OCI-M2 (cell line): ENCODE results near the gene PAQR5.
"Not testable (repeated sequence)": the region's sequence is repeated elsewhere in the genome, so short reads cannot be mapped to it uniquely, and the experiment has no call there.

Experiments used
- DNase-seq: peaks from one replicate; lab custom pipeline; 2025; ENCODE audit not compliant: unreplicated experiment; lab: John Stamatoyannopoulos, UW

PAQR5 gene

GRCh38 chr15:69415381-69415780 is 116.7 kb downstream of the PAQR5 start:
- DNase-seq, result no peak

GRCh38 chr15:69417581-69417980 is 118.9 kb downstream of the PAQR5 start:
- DNase-seq, result no peak

DNA sequence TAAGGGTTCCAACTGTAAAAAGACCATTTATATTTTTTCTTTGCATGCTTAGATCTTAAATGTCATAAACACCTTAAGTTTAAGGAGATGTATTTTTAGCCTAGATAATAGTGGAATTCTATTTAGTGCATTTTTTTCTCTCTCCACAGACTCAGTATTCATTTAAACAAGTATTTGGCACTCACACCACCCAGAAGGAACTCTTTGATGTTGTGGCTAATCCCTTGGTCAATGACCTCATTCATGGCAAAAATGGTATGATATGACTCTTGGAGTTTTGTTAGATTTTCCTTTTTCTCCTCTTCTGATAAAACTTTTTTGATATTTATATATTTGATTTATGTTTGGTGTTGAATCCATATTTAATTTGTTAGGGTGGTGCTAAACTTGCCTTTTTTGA is 122.8 kb downstream of the PAQR5 start:
- no peak for DNase-seq

GRCh38 chr15:69422336-69422895 is 123.7 kb downstream of the PAQR5 start:
- DNase-seq, result no peak

DNA sequence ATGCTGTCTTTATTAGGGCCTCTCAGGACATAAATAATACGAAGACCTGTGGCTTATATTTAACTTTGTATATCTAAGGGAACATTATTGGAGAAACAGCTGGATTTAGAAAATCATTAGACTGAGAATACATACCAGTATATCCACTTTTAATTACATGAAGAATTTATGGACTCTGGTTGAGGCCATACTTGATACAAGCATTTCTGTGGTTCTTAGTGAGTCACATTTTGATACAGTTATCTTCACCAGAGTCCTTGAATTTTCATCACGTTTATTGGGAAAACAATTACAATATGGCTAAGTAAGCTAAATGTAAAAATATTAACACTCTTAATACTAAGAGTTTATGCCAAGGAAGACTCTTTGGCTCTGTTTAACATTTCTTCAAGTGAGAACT is 125.3 kb downstream of the PAQR5 start:
- DNase-seq, result no peak

DNA sequence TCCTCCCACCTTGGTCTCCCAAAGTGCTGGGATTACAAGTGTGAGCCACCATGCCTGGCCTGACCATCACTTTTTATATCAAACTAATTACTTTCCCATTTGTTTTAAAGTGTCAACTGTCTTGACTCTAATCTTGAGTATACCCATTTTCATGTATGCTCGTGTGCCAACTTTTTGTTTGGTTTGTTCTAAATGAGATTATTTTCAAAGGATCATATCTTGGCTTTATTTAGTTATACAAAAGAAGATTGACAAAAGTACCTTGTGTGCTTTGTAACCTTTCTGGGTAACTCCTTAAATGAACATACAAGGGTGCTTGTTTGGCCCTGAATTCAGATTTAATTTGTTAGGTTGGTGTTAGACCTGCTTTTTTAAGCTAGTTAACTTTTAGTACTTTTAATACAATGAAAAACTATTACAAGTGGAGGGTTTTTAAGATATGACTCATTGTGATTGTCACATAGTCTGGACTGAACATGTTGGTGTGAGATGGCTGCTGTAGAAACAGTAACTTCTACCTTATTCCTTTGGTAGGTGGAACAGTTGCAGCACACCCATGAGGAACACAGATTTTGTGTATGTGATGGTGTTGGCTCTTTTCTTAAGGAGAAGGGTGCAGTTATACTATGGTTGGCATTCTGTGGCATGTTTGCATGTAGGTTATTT is 126.2 kb downstream of the PAQR5 start:
- DNase-seq, result no peak

- DNase-seq, result no peak
Measured at GRCh38 chr15:69433831-69434230, 135.1 kb downstream of the PAQR5 start.

DNA sequence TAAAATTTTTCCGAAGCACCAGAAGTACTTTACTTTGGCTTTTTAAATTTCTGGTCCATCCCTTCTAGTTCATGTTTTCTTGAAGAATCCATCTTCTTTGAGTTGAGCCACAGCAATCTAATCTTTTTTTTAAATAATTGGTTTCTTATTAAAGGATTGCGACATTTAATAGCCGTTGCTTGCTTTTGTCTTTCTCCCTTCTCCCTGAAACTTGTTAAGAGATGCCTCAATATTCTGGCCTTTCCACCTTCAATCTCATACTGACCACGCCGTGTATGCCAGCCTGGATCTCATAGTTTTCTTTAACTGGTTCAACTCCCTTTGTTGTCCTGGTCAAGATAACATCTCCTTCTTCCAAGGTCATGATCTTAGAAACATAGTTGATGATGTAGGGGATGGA is 135.5 kb downstream of the PAQR5 start:
- DNase-seq, result no peak

DNA sequence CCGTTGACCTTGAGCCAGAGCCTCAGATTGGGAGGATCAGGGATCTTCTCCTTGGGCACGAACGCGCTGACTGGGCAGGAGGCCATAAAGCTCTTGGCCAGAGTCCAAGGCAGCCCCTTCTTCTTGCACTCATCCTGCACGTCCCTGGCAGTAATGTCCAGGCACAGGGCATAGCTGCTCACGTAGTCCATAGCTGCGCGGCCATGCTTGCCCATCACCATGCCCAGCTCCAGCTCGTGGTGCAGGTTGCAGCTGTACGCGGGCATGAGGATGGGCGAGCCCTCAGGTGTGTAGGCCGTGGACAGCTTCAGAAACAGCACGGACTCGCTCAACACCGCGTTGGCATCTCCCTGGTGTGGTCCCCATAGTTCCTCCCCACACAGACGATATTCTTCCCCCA is 136.0 kb downstream of the PAQR5 start:
- DNase-seq, result no peak

DNA sequence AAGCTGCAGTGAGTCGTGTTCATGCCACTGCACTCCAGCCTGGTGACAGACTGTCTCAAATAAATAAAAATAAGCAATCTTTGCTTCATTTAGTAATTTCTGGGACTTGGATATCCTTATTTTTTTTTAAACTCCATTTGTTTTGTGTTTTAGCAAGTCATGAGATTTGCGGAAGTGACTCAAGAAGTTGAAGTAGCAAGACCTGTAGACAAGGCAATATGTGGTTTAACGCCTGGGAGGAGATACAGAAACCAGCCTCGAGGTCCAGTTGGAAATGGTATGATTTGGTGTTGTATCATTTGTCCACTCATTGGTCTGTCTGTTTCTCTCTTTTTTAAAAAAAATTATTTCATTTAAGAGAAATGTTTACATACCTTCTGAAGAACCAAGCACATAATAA is 137.3 kb downstream of the PAQR5 start:
- no peak for DNase-seq

DNA sequence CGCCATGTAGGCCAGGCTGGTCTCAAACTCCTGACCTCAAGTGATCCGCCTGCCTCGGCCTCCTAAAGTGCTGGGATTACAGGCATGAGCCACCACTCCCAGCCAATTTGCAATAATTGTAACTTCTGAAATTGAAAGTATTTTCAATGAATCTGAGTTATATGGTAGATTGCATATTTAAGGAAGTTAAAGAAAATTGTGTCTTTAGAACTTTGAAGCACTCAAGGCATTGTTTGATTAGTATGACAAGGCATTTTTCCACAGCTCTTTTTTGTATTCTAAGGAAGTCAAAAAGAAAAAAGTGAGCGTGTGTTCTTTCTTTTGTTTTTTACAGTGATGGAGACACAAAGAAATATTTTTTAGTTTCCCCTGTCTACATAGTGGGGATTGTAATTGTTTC is 138.2 kb downstream of the PAQR5 start:
- no peak for DNase-seq

GRCh38 chr15:69439623-69440022 is 140.9 kb downstream of the PAQR5 start:
- DNase-seq, result no peak

DNA sequence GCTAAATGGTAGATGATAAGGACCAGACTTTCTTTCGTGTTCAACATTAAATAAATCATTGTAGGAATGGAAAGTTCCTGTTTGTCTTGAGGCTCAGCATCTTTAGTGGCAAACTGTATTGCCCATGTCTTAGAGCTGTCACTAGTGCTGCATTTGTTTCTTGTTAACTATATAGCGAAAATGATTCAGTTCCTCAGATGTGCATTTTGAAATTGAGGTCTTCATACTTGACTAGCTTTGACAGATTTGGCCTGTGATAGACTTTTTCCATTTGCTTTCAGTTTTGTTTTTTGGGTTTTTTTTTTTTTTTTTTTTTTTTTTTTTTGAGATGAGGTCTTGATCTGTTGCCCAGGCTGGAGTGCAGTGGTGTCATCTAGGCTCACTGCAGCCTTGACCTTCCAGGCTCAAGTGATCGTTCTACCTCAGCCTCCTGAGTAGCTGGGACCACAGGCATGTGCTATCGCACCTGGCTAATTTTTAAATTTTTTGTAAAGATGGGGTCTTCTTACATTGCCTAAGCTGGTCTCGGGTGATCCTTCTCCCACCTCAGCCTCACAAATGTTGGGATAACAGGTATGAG is 144.4 kb downstream of the PAQR5 start:
- DNase-seq, result no peak

- DNase-seq, result no peak
Measured at GRCh38 chr15:69444686-69445085, 146.0 kb downstream of the PAQR5 start.

GRCh38 chr15:69446953-69447352 is 148.2 kb downstream of the PAQR5 start:
- no peak for DNase-seq

GRCh38 chr15:69450221-69450620 is 151.5 kb downstream of the PAQR5 start:
- DNase-seq, result not testable (repeated sequence)

- no peak for DNase-seq
Measured at GRCh38 chr15:69450968-69451695, 152.4 kb downstream of the PAQR5 start.

DNA sequence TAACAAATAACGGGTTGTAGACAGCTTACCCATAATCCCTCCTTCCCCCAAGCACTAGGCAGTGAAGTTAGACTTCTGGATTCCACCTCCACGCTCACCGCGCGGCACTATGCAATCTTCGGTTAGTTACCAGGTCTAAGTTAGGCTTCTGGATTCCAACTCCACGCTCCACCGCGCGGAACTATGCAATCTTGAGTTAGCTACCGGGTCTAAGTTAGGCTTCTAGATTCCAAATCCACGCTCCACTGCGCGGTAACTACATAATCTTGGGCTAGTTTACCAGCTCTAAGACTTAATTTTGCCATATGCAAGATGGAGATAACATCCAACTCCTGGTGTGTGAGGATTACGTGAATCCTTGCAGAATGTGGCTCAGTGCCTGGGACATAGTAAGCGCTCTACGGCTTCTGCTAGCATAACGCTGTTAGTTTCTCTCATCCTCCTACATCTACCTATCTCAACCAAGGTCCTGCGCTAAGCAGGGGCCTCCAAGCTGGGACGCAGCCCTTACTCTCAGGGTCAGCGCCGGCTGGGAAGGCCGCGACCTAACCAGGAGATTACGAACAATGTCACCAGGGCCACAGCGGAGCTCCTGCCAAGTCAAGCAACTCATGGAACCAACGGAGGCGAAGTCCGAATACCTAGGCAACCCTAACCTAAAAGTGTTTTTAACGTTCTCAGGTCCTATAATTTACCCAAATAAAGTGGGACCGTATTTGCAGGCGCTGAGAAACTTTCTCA is 153.4 kb downstream of the PAQR5 start:
- no peak for DNase-seq

- peak; percentile 61 for DNase-seq
Measured at GRCh38 chr15:69452692-69453521, 154.2 kb downstream of the PAQR5 start, which contains the start of gene RPLP1. RPLP1 (plus strand) TSS chr15:69452818; CDS start chr15:69452949, 131 bp downstream.

DNA sequence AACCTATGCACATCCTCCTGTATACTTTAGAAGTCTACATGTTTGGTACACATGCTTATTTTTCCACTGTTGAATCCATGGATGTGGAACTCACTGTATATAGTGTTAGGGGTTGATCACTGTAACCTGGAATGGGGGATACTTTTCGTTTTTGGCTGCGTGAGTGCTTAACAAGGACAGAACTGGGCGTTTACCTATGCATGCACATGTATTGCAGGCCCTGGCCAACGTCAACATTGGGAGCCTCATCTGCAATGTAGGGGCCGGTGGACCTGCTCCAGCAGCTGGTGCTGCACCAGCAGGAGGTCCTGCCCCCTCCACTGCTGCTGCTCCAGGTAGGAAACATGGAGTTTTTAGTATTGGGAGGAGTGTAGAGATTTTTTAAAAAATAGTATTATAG is 156.2 kb downstream of the PAQR5 start:
- no peak for DNase-seq
